HepG2 (cell line): ENCODE data around the gene PPP1R3F. TPM values are rescaled to one million over a fixed set of nuclear protein-coding genes. Genes with fewer than 3 reads are reported as not detected.

Experiments used
- ATAC-seq: fragments of 200-7000 bp; cut with Tn5 transposase; 3 replicates; pipeline ENCODE4 v1.9.1; 2020; ENCODE audit warnings: mild to moderate bottlenecking, moderate library complexity
- BruUV-seq: library from RNA; stranded (reverse); fragments of 400-500 nt; replicated peaks from 2 replicates; lab custom pipeline; 2021; lab: Mats Ljungman, UMichigan
- CTCF ChIA-PET: fragments of 300-600 bp; formaldehyde crosslinking; extraction: SDS; loops from one replicate; lab custom pipeline; 2021; ENCODE audit warnings: low total read pairs, inconsistent platforms, low intra/inter-chr PET ratio; lab: Yijun Ruan, JAX
- POLR2A ChIA-PET: fragments of 350-600 bp; sonication (Branson Sonifier 250); formaldehyde crosslinking; loops from one replicate; lab custom pipeline; 2020; ENCODE audit warnings: antibody characterized with exemption, inconsistent platforms; lab: Yijun Ruan, JAX
- DNase-seq: peaks from one replicate; pipeline ENCODE4 v3.0.0-alpha.2; 2015; ENCODE audit warnings: low spot score
- FAIRE-seq: peaks from 3 replicates; lab custom pipeline; 2011; peaks lifted over from hg19 to GRCh38; lab: Jason Lieb, UNC
- H2AFZ ChIP-seq: one replicate; pipeline ENCODE4 v1.6.1; 2011; ENCODE audit warnings: low read length, inconsistent platforms
- H3K27ac ChIP-seq: fragments of 300-600 bp; 3 replicates; pipeline ENCODE4 v1.8.0; 2011; ENCODE audit warnings: mixed run types, mild to moderate bottlenecking, mixed read lengths, low read length, inconsistent platforms; ENCODE audit not compliant: insufficient read depth; ENCODE audit errors: extremely low read length
- H3K27me3 ChIP-seq, 2 experiments: fragments of 200-600 bp in 1 of 2; 2 replicates in 1 of 2; 3 replicates in 1 of 2; pipeline versions ENCODE4 v1.6.0 to v1.8.0; 2011; ENCODE audit warnings: low read length in 2 of 2, mild to moderate bottlenecking in 2 of 2, moderate library complexity in 2 of 2, inconsistent platforms in 1 of 2; ENCODE audit not compliant: insufficient read depth in 2 of 2, control insufficient read depth in 1 of 2
- H3K36me3 ChIP-seq, 2 experiments: fragments of 200-600 bp in 1 of 2; replicated peaks in 1 of 2; 2 replicates in 1 of 2; 3 replicates in 1 of 2; pipeline versions ENCODE4 v1.5.1 to v1.8.0; 2011; ENCODE audit warnings: low read length in 2 of 2, inconsistent platforms in 1 of 2; ENCODE audit not compliant: insufficient read depth in 2 of 2, control insufficient read depth in 1 of 2
- H3K4me1 ChIP-seq: 2 replicates; pipeline ENCODE4 v1.5.1; 2012; ENCODE audit warnings: low read length, inconsistent platforms; ENCODE audit not compliant: insufficient read depth
- H3K4me2 ChIP-seq: 2 replicates; pipeline ENCODE4 v1.6.0; 2011; ENCODE audit warnings: low read depth, low read length, inconsistent platforms
- H3K4me3 ChIP-seq, 3 experiments: fragments of 200-600 bp in 1 of 3; sonication (generic), shearing (Covaris generic) in 1 of 3; replicated peaks in 1 of 3; 2 replicates each; pipeline ENCODE4 v1.5.1; 2011 to 2016; ENCODE audit warnings: low read length in 3 of 3, inconsistent platforms in 2 of 3, low read depth in 2 of 3, mild to moderate bottlenecking in 2 of 3, control low read depth in 1 of 3, mixed read lengths in 1 of 3; ENCODE audit not compliant: insufficient read depth in 1 of 3
- H3K79me2 ChIP-seq: one replicate; pipeline ENCODE4 v1.6.1; 2011; ENCODE audit warnings: low read length, inconsistent platforms; ENCODE audit not compliant: insufficient read depth
- H3K9ac ChIP-seq: 2 replicates; pipeline ENCODE4 v1.6.0; 2011; ENCODE audit warnings: mild to moderate bottlenecking, low read depth, low read length, inconsistent platforms; ENCODE audit not compliant: insufficient read depth
- H3K9me3 ChIP-seq: 2 replicates; pipeline ENCODE4 v1.5.1; 2012; ENCODE audit warnings: mild to moderate bottlenecking, low read length
- H4K20me1 ChIP-seq: 2 replicates; pipeline ENCODE4 v1.6.0; 2011; ENCODE audit warnings: inconsistent platforms, mild to moderate bottlenecking, low read length, moderate library complexity; ENCODE audit not compliant: insufficient read depth
- WGBS: methylation state at CpG from one replicate; pipeline ENCODE4 v1.1.6; 2017; ENCODE audit warnings: low lambda C conversion rate; 5-methylcytosine and 5-hydroxymethylcytosine counted together
- in situ Hi-C: cut with HindIII; loops from 2 replicates; pipeline ENCODE4 v1.10.0; 2017; ENCODE audit warnings: low pct_unique_long_range_greater_than_20kb; ENCODE audit not compliant: extremely low pct_ligation_motif_present
- intact Hi-C: fragments of 100-400 bp; cut with micrococcal nuclease; formaldehyde crosslinking; loops from one replicate; pipeline ENCODE4 v1.10.0; 2022; ENCODE audit not compliant: unreplicated experiment
- polyA plus RNA-seq, 8 experiments: library from polyadenylated mRNA; depleted of rRNA in 3 of 8; stranded (reverse) in 7 of 8; unstranded in 1 of 8; fragments of >200 nt; fragmentation: Illumina TruSeq in 4 of 8; extraction: Trizol in 4 of 8; gene quantifications; 2 replicates each; pipeline versions ENCODE4 v1.2.1 to v1.2.3, GENCODE V29; 2011 to 2016; ENCODE audit warnings: low read depth in 4 of 8, missing spikeins in 1 of 8, mixed read lengths in 1 of 8; ENCODE audit not compliant: insufficient read depth in 1 of 8
- total RNA-seq, 5 experiments: library from RNA; depleted of rRNA; stranded (reverse); fragments of >200 nt; fragmentation: Illumina TruSeq; extraction: Trizol; gene quantifications; 2 replicates each; pipeline ENCODE4 v1.2.3, GENCODE V29; 2016; ENCODE audit warnings: low read depth in 1 of 5
- TF ChIP-seq, protein P1 (sequence below): sonication (generic); formaldehyde crosslinking; IDR thresholded peaks from one replicate; pipeline ENCODE4 v1.5.1; 2020; ENCODE audit warnings: mild to moderate bottlenecking, missing genetic modification reagents; ENCODE audit errors: not compliant biosample characterization

Gene PPP1R3F
- total and polyA plus RNA-seq, 2 of the 13 experiments (the other 11 are each of a cell fraction or from before 2014, with no cell fraction given) = 0.82 to 0.84 TPM

DNA sequence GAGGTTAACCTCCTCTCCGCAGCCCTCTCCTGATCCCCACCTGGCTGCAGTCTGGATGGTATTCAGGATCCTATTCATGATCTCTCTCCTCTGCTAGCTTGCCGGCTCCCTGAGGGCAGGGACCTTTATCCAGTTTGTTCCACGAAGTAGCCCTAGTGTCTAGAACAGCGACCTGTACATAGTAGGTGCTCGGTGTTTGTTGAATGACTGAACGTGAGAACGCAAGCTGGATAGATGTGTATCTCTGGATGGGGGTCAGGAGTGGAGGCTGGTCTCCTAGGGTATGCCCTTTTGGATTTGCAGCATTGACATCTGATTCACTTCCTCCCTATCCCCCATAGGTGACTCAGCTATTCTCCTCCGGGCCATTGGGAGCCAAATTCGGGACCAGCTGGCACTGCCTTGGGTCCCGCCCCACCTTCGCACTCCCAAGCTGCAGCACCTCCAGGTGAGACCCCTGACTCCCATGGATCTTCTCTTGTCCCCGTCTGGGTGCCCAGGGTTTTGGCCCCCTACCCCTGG lies 27.0 kb upstream of the PPP1R3F start:
- in situ Hi-C loops (no loop called here), intact Hi-C loops (no loop called here)
- Histone ChIP-seq H2AFZ (no peak overlapping the region), H3K4me2 (no peak overlapping the region), H3K27me3 (no peaks in the 10 kb centered on the region), H3K4me3 (no peak overlapping the region), H3K9ac (no peak overlapping the region), H3K79me2 (no peaks in the 10 kb centered on the region), H4K20me1 (no peaks in the 10 kb centered on the region), H3K4me1 (0 out of 2 replicates have a peak, but pooled peaks cover 12% of the 10 kb centered on the region), H3K36me3 (no peaks in the 10 kb centered on the region; a peak in 1 of 5 replicates), H3K9me3 (no peaks in the 10 kb centered on the region), H3K27ac (no peak overlapping the region)
- TF ChIP-seq, protein P1, sequence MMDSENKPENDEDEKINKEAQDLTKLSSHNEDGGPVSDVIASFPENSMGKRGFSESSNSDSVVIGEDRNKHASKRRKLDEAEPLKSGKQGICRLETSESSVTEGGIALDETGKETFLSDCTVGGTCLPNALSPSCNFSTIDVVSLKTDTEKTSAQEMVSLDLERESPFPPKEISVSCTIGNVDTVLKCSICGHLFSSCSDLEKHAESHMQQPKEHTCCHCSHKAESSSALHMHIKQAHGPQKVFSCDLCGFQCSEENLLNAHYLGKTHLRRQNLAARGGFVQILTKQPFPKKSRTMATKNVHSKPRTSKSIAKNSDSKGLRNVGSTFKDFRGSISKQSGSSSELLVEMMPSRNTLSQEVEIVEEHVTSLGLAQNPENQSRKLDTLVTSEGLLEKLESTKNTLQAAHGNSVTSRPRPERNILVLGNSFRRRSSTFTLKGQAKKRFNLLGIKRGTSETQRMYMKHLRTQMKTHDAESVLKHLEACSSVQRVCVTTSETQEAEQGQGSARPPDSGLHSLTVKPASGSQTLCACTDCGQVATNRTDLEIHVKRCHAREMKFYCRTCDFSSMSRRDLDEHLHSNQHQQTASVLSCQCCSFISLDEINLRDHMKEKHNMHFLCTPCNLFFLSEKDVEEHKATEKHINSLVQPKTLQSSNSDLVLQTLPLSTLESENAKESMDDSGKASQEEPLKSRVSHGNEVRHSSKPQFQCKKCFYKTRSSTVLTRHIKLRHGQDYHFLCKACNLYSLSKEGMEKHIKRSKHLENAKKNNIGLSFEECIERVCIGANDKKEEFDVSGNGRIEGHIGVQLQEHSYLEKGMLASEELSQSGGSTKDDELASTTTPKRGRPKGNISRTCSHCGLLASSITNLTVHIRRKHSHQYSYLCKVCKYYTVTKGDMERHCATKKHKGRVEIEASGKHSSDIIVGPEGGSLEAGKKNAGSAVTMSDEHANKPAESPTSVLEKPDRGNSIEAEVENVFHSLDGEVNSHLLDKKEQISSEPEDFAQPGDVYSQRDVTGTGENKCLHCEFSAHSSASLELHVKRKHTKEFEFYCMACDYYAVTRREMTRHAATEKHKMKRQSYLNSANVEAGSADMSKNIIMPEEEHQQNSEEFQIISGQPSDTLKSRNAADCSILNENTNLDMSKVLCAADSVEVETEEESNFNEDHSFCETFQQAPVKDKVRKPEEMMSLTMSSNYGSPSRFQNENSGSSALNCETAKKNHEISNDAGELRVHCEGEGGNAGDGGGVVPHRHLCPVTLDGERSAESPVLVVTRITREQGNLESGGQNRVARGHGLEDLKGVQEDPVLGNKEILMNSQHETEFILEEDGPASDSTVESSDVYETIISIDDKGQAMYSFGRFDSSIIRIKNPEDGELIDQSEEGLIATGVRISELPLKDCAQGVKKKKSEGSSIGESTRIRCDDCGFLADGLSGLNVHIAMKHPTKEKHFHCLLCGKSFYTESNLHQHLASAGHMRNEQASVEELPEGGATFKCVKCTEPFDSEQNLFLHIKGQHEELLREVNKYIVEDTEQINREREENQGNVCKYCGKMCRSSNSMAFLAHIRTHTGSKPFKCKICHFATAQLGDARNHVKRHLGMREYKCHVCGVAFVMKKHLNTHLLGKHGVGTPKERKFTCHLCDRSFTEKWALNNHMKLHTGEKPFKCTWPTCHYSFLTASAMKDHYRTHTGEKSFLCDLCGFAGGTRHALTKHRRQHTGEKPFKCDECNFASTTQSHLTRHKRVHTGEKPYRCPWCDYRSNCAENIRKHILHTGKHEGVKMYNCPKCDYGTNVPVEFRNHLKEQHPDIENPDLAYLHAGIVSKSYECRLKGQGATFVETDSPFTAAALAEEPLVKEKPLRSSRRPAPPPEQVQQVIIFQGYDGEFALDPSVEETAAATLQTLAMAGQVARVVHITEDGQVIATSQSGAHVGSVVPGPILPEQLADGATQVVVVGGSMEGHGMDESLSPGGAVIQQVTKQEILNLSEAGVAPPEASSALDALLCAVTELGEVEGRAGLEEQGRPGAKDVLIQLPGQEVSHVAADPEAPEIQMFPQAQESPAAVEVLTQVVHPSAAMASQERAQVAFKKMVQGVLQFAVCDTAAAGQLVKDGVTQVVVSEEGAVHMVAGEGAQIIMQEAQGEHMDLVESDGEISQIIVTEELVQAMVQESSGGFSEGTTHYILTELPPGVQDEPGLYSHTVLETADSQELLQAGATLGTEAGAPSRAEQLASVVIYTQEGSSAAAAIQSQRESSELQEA (CRISPR knock-in tag) = no peak
- WGBS = 97% methylated on average over 11 of the region's 12 CpGs
- CTCF ChIA-PET = no interaction called here
- DNase-seq (no peak), FAIRE-seq (no peak), ATAC-seq (no peak)
- POLR2A ChIA-PET = no interaction called here
- no TSS peak for BruUV-seq
